ENCODE results near the gene GRM8. TPM values are rescaled to one million over a fixed set of nuclear protein-coding genes. Genes with fewer than 3 reads are reported as not detected.
"Not testable (repeated sequence)": the region's sequence is repeated elsewhere in the genome, so short reads cannot be mapped to it uniquely, and the experiment has no call there.

The GRM8 gene
- total RNA-seq, 1 experiment from 2014 or later, result 1.4 TPM

DNA sequence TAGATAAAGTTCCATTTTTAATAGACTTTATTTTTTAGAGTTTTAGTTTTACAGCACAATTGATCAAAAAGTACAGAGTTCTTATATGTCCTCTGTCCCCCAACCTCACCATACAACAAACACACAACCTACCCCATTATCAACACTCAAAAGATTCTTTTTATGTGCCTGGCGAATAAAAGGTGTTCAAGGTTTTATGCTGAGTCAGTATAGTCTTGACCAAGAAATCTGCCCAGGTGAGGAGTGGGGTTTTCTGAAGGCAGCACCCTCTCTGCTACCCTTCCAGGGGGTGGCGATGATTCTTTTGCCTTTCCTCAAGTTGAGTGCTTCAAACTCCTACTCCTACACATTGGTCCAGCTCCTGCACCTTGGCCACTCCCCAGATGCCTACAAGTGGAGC lies 222.9 kb downstream of the GRM8 start:
- no peak for DNase-seq (ENCODE audit: low read depth)

DNA sequence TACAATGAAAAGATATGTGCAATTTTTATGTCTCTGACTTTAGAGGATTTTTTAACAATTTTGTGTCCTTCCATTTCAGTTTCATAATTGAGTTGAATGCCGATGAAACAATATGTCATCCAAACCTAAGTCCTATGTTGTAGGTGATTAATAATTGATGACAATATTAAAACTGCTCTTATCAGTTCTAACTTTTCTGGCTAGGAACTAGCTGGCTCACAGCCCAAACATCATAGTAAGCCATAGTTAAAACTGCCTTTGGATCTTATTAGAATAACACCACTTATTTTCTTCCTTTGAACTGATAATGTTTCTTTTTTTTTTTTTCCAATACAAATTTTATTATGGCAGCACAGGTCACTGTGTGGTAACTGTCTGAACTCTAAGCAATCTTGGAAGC lies 230.9 kb downstream of the GRM8 start:
- no peak for DNase-seq (ENCODE audit: low read depth)

DNA sequence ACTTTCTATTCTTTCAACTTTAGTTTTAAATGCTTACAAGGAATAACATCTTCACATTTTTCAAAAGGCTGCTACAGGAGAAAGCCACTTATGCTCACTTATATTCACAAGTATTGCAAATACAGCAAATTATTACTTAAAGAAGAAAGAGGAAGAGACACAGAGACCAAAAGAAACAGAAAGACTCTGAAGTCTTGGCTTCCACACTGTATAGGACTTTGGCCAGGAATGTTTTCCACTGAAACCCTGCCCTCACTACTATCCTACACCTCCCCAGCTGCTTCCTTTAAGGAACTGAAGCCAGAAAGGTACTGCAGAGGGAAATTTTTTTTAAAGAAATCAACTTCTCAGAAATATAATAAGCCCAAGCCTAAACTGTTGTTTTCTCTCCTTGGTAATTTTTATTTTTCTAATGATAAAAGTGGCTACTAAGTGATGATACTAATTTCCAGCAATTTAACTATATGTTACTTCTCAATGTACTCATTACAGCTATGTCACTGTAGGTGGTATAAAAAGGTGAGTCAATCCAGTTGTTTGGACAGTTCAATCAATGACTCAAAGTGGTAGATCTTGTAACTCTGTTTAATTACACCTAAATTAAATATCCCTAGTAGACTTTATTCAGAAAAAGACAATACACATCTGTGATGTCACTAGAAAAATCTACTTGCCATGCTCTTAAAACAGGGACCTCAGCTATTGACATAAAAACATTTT lies 231.6 kb downstream of the GRM8 start:
- no peak for DNase-seq (ENCODE audit: low read depth)

DNA sequence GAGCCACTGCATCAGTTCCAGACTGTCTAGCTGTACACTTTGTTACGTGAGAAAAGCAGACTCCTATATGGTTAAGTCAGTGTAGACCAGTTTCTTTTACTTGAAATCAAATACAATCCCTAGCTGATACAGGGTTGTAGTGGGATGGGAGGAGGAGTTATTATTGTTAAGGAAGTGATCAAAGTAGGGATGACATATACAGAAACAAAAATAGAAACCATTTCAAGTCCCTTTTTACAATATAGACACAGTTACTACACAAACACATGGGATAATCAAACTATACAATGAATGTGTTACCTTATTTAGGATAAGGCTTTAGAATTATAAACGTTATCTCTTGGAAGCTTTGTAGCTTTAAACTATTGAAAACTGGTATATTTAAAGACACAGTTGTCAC lies 233.9 kb downstream of the GRM8 start:
- no peak for DNase-seq (ENCODE audit: low read depth)

GRCh38 chr7:127017196-127017595 lies 235.5 kb downstream of the GRM8 start:
- DNase-seq (ENCODE audit: low read depth), result no peak

DNA sequence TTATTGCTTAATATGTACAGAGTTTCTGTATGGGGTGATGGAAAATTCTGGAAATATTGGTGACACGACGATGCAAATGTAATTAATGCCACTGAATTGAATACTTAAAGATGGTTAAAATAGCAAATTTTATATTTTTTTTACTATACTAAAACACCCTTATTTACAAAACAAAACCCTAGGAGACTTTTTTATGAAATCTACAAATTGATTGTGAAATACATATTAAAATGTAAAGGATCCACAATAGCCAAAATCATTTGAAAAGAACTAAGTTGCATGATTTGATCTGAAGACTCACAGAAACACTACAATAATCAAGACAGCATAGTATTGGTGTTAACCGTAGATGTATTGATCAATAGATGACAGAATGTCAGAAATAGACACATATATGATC lies 252.0 kb downstream of the GRM8 start:
- no peak for DNase-seq (ENCODE audit: low read depth)

DNA sequence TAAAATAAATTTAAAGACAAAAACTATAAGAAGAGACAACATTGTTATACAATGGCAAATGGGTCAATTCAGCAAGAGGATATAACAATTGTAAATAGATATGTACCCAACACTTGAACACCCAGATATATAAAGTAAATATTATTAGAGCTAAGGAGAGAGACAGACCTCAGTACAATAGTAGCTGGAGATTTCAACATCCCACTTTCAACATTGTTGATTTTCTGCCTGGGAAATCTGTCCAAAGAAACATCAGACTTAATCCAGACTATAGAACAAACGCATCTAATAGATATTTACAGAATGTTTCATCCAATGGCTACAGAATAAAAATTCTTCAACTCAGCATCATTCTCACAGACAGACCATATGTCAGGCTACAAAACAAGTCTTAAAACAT lies 256.1 kb downstream of the GRM8 start:
- no peak for DNase-seq (ENCODE audit: low read depth)

DNA sequence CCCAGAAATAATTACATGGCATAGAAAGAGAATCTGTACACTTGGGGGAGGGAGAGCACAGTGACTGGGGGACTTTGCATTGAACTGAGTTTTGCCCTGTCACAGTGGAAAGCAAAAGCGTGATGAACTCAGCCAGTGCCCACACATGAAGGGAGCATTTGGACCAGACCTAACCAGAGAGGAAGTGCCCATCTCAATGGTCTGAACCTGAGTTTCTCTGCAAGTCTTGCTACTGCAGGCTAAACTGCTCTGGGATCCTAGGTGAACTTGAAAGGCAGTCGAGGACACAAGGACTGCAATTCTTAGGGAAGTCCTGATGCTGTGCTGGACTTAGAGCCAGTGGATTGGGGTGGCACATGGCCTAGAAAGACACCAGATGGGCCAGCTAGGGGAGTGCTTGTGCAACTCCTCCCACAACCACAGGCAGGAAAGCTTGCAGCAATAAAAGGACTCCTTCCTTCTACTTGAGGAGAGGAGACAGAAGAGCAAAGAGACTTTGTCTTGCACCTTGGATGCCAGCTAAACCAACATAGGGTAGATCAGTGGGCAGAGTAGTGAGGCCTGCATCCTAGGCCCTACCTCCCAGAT lies 259.0 kb downstream of the GRM8 start:
- no peak for DNase-seq (ENCODE audit: low read depth)

- no peak for DNase-seq (ENCODE audit: low read depth)
Observed at GRCh38 chr7:126988022-126988421, 264.7 kb downstream of the GRM8 start.

DNA sequence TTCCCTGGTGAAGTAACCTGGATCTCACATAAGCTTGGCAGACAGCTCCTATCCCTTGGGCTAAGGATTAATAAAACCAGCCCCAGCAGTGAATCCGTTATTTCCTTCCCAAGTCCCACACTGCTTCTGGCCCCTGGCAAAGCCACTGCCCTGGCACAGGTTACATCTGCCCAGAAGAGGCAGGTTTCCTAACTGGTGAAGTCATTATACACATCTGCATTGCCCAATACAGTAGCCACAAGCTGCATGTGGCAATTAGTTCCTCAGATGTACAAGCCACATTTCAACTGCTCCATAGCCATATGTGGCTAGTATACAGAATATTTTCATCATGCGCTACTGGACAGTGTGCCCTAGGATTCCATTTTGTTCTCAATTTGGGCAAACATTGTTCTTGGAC lies 273.0 kb downstream of the GRM8 start:
- no peak for DNase-seq (ENCODE audit: low read depth)

GRCh38 chr7:126978865-126979264 lies 273.9 kb downstream of the GRM8 start:
- no peak for DNase-seq (ENCODE audit: low read depth)

- DNase-seq (ENCODE audit: low read depth), result no peak
Observed at GRCh38 chr7:126973066-126973465, 279.7 kb downstream of the GRM8 start.

DNA sequence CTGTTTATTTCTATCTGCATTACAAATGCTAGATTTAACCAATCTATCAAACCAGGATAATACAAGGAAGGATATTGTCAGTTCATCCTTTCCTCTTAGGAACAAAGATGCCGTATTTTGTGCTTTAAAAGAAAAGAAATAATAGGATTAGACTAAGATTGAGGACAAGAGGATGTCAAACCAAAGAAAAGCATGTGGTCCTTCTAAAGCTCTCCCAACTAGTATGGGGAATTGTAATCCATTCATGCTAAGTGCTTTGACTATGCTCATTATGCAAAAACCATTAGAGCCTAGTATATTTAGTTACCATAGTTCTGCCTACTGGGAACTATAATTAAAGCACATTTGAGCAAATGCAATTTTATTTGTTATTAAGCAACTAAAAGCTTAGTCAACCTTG lies 280.2 kb downstream of the GRM8 start:
- no peak for DNase-seq (ENCODE audit: low read depth)

DNA sequence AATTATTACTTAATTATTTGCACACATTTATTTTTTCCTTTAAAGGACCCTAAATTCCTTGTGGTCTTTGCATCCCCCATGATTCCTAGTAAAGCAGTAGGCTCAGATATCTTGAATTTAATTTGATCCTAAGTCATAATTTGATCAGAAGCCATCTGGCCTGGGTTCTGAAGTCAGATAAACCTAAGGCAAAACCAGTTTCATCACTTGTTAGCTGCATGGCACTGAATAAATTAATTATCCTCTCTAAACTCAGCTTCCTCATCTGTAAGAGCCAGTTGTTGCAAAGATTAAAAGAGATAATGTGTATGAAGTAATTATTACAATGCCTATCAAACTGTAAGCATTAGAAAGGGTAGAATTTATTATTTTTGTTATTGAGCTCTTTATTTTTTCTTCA lies 293.1 kb downstream of the GRM8 start:
- DNase-seq (ENCODE audit: low read depth), result no peak

- DNase-seq (ENCODE audit: low read depth), result no peak
Observed at GRCh38 chr7:126958367-126958766, 294.4 kb downstream of the GRM8 start.

GRCh38 chr7:126957443-126957842 lies 295.3 kb downstream of the GRM8 start:
- DNase-seq (ENCODE audit: low read depth), result no peak

DNA sequence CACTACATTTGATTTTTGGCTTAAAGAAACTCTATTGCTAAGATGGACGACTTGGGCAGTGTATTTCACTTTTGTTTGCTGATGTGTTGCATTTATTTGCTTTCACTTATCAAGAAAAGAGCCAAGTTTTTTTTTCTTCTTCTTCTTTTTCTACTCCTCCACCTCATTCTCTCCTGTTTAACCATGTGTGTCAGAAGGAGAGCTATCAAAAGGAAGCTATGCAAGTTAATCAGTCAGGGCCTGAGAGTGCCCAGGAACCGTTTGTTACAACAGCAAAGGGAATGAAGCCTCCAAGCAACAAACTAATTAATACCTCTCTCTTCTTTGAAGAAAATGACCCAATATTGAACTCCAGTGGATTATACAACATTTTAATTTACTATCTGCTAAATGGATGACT lies 299.3 kb downstream of the GRM8 start:
- no peak for DNase-seq (ENCODE audit: low read depth)

- DNase-seq (ENCODE audit: low read depth), result no peak
Observed at GRCh38 chr7:126948664-126949063, 304.1 kb downstream of the GRM8 start.

DNA sequence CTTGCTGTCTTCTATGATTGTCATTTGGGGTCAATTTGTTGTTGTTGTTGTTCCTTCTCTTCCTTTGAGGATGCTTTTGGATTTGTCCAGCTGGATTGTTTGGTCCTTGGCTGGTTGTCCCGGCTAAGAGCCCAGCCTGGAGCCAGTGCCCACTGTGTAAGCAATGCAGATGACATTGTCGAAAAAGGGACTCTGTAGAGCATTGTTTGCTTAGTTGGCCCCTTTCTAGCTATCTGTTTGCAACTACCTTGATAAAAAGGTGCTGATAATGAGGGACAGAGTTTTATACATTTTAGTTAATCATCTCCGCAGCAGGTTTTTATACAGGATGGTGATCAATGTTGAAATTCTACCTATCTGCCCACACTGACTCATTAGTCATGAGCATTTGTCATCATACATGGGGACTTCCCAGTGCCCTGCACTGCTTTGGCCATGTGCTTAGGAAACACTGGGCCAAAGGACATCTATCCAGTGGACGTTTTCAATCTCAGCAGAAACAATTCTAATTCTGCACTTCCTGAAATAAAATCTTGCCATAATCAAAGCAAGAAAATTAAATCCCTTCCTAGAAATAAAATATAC lies 311.9 kb downstream of the GRM8 start:
- DNase-seq (ENCODE audit: low read depth), result peak; percentile 21

DNA sequence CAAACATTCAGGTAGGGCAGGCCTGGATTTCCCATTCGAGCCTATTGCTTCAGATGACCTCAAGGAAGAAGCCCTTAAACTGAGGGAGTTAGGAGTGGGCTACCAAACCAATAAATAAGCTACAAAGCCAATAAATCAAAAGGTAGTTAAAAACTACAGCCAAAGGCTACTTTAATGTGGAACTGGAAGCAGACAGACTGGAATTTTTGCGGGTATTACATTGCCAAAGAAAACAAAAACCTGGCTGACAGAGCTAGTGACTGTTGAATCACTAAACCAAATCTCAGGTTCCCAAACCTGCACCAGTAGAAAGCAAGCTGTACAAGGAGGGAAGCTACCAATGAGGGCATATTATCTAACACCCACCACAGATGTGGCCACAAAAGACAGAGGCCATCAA lies 315.6 kb downstream of the GRM8 start:
- DNase-seq (ENCODE audit: low read depth), result peak; percentile 20

GRCh38 chr7:126931581-126931980 lies 321.2 kb downstream of the GRM8 start:
- DNase-seq (ENCODE audit: low read depth), result no peak

DNA sequence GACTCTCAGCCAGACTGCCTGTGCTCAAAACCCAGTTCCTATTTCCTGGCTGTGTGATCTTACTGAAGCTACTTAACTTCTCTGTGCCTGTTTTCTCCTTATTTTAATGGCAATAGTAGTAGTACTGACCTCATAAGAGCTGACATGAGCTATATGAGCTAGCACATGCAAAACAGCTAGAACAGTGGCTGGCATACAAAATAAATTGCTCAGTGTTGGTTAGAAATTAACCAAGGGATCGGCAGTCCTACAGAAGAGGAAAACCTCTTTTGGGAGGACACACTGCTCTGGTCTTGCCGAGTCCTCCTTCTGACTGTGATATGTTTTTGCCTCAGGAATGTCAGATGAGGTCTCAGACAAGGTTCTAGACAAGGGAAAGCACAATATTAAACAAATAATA lies 322.6 kb downstream of the GRM8 start:
- DNase-seq (ENCODE audit: low read depth), result no peak

DNA sequence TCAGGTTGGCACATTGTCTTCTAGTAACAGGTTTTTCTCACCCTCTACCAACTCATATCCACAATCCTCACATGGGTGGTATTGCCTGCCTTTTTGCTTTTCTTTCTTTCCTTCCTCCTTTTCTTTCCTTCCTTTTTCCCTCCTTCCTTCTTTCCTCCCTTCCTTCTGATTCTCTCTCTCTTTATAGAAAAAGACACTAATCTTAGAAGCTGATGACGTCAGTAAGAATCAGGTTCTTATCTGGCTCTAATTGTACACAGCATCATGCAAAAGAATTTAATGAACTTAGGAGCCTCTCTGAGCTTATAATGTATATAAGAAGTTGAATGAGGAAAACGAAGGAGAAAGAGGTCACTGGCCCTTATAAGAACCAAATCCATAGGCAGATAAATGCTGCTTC lies 328.3 kb downstream of the GRM8 start:
- DNase-seq (ENCODE audit: low read depth), result no peak

DNA sequence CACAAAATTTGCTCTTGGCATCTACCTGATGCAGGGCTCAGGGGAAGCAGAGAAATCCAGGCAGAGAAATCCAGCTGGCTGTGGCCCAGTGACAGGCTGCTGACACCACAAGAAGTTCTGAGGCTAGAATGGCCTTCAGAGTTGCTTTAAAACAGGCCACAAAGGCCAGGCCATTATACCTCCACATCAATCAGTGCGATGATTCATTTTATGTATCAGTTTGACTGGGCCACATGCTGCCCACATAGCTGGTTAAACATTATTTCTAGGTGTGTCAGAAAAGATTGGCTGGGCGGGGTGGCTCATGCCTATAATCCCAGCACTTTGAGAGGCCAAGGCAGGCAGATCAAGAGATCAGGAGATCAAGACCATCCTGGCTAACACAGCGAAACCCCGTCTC lies 341.1 kb downstream of the GRM8 start:
- DNase-seq (ENCODE audit: low read depth), result not testable (repeated sequence)

Measured in Daoy (cell line).